GM04503 (cell line): ENCODE measurements around the gene TEX53.

Experiments
- DNase-seq: peaks from one replicate; pipeline ENCODE4 v3.0.0-alpha.2; 2012; ENCODE audit warnings: low read depth

TEX53 gene

GRCh38 chr9:114638404-114638803 lies 19.2 kb downstream of the TEX53 start:
- no peak for DNase-seq

DNA sequence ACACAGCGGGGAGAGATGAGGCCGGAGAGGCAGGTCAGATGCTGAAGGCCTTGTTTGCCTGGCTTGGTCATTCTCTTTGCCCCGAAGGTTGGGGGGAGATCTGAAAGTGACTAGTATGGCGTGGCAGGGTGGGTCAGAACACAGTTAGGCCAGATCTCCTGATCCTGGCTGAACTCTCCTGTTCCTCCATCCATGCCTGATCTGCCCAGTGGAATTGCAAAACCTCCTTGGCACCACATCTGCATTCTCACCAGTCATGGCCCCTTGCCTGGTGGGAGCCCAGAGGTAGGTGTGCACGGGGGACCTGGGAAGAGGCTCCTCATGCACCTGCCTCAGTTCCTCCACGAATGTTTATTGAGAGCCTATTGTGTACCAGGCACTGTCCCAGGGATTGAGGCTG lies 23.2 kb downstream of the TEX53 start:
- DNase-seq: no peak

GRCh38 chr9:114633438-114634089 lies 24.0 kb downstream of the TEX53 start:
- no peak for DNase-seq

DNA sequence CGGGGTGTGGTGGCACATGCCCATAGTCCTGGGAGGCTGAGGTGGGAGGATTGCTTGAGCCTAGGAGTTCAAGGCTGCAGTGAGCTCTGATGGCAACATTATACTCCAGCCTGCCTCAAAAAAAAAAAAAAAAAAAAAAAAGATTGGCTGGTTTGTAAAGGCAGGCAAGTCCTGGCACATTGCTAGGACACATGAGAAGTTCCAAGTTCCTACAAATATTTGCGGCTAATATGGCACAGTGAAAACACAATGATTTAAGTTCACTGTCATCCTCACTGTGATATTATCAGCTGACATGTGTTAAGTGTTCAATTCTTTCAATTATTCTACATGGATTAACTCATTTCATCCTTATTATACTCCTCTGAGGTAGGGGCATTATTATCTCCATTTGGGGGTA lies 26.4 kb downstream of the TEX53 start:
- DNase-seq: no peak

DNA sequence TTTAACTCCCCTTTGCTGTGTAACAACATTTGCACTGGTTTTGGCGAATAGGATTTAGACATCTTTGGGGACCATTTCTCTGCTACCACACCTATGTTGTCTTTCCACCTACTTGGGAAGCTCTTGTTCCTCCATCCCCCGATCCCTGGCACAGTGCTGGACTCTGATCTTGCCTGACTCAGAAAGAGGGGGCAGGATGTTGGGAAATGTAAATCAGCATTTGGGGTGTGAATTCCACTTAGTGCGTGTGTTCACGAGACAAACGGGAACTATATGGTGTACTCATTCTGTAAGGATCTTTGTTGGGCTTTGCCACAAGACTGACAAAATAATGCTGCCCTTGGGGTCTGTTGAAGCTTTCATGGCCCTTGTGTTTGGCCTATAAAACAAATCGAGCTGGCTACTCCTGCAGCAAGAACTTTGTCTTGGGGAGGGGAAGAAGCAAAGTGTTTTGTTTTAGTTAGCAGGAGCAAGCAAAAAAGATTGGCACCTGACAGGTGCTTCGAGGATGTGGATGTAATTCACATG lies 28.0 kb downstream of the TEX53 start:
- no peak for DNase-seq

DNA sequence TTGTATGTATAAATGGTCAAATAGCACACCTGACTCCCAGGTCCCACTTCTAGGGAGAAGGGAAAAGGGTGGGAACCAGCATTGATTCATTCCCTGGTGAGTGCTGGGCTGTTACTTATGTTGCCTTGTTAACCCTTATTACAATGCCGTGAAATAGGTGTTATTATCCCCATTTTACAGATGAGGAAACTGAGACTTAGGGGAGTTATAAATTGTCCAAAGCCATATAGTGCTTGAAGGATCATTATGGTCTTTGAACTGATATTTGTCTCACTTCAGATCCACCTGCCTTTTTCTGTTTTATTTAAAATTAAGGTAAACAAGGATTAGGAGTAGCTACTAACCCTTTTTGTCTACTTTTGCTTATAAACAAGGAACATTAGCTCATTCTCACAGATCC lies 30.1 kb downstream of the TEX53 start:
- DNase-seq: no peak

DNA sequence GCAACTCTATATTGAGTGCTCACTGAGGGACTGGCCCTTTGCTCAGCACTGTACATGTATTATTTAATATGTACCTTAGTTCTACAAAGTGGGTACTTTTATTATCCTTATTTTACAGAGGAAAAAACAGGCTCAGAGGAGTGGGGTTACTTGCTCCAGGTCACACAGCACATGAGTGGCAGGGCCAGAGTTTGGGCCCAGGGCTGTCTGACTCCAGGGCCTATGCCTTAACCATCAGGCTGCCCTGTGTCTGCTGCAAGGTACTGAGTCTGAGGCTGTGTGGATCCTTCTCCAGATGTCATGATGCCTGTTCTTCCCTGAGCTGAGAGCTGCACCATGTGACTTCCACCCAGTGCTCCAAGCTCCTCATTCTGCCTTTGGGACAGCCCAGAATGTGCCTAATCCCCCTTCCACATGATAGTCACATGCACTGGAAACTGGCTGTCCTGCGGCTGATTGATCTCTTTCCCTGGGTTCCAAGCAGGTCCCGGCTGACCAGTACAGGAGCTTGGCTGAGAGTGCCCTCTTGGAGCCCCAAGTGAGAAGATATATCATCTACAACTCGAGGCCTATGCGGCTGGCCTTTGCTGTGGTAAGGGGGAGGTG lies 31.1 kb downstream of the TEX53 start:
- DNase-seq: no peak

DNA sequence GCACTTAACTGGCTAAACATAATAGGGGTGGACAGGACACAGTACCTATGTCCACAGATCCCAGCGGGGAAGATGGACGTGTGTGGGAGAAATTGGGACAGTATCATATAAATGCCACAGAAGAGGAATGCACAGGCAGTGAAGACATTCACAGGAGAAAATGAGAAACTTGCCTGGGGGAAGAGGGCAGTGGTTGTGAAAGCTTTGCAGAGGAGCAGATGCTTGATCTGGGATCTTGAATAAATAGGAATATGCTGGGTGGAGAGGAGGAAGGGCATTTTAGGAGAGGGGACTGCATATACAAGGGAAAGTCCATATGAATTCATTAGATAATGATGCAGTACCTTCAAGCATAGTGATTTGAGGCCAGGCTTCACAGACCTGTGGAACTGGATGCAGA lies 32.9 kb downstream of the TEX53 start:
- DNase-seq: no peak

DNA sequence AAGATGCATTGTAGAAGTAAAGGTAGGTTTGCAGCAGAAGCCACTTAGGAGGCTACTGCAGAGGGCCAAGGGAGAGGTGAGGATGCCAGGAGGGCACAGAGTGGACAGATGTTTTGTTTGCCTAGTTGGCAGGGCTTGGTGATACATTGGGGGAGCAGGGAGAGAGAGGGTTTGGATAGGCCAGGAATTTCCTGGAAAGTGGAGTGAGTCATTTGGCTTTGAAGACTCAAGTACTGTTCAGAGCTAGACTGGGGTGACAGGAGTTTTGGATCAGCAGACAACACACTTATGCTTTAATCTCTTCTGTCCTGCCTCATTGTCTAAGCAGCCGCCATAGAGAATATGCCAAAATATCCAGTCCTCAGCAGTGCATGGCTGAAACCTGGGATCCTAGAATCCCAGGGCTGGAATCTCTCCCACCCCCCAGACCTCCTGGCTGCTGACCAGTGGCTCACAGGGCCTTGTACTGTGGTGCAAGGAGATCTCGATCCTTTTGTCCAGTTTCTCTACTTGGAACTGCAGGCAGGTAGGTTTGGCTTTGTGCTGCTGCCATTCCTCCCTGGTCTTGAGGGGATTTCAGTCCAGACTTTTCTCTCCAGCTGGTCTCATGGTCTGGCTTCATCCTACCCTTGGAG lies 35.5 kb downstream of the TEX53 start:
- DNase-seq: peak; percentile 61

GRCh38 chr9:114621561-114621960 lies 36.0 kb downstream of the TEX53 start:
- DNase-seq: no peak

DNA sequence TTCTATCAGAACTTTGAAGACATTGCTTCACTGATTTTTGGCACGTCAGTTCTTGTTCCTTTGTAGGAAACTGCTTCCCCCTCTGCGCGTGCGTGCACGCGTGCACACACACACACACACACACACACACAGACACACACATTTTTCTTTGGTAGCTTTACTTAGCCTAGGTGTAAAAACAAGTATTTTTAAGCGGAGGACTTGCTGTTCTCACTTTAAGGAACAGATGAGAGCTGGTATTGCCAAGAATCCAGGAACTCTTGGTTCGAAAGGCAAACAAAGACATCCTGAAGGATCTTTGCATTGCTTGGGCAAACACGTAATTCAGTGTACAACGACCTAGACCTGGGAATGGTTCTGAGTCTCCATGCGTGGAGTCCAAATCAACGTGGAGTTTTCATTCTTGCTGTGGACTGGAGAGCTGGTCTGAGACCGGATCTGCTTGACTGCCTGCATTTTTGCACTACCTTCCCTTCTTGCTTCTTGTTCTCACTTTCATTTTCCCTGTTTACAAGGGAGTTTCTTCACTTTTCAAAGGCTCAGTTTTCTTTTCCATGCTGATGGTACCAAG lies 38.3 kb downstream of the TEX53 start:
- no peak for DNase-seq

DNA sequence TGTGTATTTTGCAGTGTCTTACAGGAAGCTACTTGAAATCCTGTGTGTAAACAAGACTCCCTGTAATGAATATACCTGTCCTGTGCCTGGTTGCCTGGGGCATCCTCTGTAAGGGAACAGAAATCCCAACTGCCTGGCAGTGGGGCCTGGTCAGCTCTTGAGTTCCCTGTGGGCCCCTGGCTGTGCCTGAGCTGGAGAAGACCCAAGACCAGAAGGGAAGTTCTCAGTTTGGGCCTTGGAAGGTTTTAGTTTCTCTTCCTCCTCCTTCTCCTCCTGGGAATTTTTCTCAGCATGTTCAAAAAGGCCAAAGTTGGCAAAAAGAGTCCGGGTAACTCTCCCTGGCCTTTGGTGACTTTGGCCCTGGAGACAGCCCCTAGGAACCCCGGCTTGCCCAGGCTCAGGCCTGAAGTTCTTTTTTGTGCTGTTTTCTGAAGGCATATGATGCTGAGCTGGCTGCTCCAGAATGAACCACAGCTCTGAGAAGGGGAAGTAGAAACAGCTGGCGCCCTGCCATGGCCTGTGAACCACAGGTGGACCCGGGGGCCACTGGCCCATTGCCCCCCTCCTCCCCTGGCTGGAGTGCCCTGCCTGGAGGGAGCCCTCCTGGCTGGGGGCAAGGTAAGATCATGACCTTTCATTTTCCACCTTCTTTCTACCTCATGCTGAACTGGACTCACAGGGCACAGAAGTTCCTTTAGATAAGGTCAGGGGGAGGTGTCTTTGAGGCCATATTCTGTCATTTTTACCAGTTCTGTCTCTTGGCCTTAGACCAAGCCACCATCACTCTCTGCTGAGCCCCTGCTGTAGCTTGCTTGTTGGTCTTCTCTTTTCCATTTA lies 40.7 kb downstream of the TEX53 start:
- DNase-seq: no peak

GRCh38 chr9:114614373-114614772 lies 43.2 kb downstream of the TEX53 start:
- no peak for DNase-seq

- DNase-seq: no peak
These were observed 43.7 kb downstream of the TEX53 start for GRCh38 chr9:114613919-114614318.

- DNase-seq: no peak
These were observed 44.5 kb downstream of the TEX53 start for GRCh38 chr9:114613087-114613486.

GRCh38 chr9:114612272-114612923 lies 45.2 kb downstream of the TEX53 start:
- DNase-seq: no peak

GRCh38 chr9:114611516-114612271 lies 45.9 kb downstream of the TEX53 start:
- DNase-seq: peak; percentile 34

DNA sequence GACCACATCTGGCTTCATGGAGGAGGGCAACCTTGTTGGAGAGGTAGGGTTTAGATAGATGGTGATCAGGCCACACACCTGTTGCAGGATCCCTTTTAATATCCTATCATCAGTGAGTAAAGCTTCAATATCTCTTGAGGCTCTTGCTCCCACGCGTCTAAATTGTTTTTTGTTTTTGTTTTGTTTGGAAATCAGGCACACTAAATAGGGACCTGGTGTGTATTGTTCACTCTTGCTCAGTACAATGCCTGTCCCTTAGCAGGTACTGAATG lies 49.1 kb downstream of the TEX53 start:
- DNase-seq: no peak

DNA sequence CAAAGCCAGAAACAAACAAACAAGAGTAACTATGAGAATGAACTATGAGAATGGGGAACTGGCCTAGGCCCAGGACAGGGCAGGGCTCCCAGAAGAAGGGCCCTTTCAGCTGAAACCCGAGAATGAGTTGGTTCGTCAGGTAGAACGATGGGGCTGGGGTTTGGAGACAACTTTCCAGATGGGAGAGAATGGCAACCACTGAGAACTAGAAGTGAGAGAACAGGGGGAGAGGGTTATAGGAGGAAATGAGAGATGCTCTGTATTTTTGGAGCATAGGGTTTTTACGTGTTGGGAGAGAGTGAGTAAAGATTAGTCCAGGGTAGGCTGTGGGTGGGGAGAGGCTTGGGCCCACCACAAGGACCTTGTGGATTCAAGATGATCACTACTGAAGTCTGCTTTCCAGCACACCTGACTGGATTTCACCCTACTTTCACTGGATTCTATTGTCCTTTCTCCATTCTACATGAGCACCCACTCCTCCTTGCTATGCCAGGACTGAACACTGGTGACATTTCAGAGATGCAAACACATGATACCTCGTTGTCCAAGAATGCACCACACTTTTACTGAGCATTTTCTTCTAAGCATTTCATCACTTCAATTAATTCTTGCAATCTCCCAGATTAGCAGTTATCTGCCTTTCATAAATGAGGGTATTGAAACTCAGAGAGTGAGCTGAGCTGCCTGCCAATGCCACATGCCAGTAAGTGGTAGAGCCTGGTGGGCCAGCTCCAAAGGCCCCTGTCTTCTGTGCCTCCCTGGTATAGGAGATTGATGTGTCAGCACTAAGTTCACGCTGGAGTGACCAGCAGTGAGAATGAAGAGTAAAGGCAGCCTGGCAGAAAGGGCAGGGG lies 49.7 kb downstream of the TEX53 start:
- DNase-seq: no peak

GRCh38 chr9:114606597-114607207 lies 50.9 kb downstream of the TEX53 start:
- peak; percentile 82 for DNase-seq
